ENCODE measurements around the gene LARP4B. TPM values are rescaled to one million over a fixed set of nuclear protein-coding genes. Genes with fewer than 3 reads are reported as not detected.

The LARP4B gene
- polyA plus RNA-seq, 1 of the 3 experiments (the other 2 are of a cell fraction): 23.3 TPM

- no peaks in the 10 kb centered on the region for H3K9me2 ChIP-seq
- H3K79me2 ChIP-seq (ENCODE audit: insufficient read depth): peaks cover 10% of the 10 kb centered on the region
- WGBS (ENCODE audit: low lambda C conversion rate): 100% methylated on average over 3 of the region's 12 CpGs
- no peaks in the 10 kb centered on the region for H3K9me3 ChIP-seq
- CTCF ChIA-PET: no interaction called here
- H4K20me1 ChIP-seq (ENCODE audit: insufficient read depth): no peaks in the 10 kb centered on the region
- no peak overlapping the region for H3K4me2 ChIP-seq
- no peak overlapping the region for H3K9ac ChIP-seq
- H3K36me3 ChIP-seq (replicated peaks in 1 of 2; ENCODE audit: control insufficient read depth in 1 of 2, insufficient read depth in 2 of 2, low read length in 1 of 2): peaks cover 51 to 89% of the 10 kb centered on the region in 2 experiments
- no peak overlapping the region for H2AFZ ChIP-seq (ENCODE audit: low read depth)
- no peaks in the 10 kb centered on the region for H3K27me3 ChIP-seq (ENCODE audit: insufficient read depth)
- TF ChIP-seq ZBTB33 (IDR thresholded peaks at IDR 0.05; ENCODE audit: borderline replicate concordance, low read depth) (no peak), YY1 (IDR thresholded peaks at IDR 0.05; ENCODE audit: low read depth) (no peak), ELF1 (IDR thresholded peaks at IDR 0.05) (no peak), SIN3A (IDR thresholded peaks at IDR 0.05; ENCODE audit: borderline replicate concordance, low read depth, low read length) (no peak), TAF1 (IDR thresholded peaks at IDR 0.05; ENCODE audit: borderline replicate concordance, low read depth, low read length) (no peak), CTCF (IDR thresholded peaks at IDR 0.05) (no peak), RCOR1 (IDR thresholded peaks at IDR 0.05; ENCODE audit: low read length) (no peak), POLR2AphosphoS5 (IDR thresholded peaks at IDR 0.05; ENCODE audit: low read depth, low read length) (no peak), GABPA (IDR thresholded peaks at IDR 0.05; ENCODE audit: low read depth) (no peak), RAD21 (IDR thresholded peaks at IDR 0.05; ENCODE audit: low read length) (no peak), USF1 (IDR thresholded peaks at IDR 0.05; ENCODE audit: borderline replicate concordance, low read depth) (no peak)
- DNase-seq: no peak
- POLR2A ChIA-PET: interaction anchor here (0.6 kb wide), 1 partner anchor 9 kb away, joined by 3 read pairs; no protein-coding TSS in a partner anchor
- H3F3A ChIP-seq (replicated peaks; ENCODE audit: insufficient read depth): no peaks in the 10 kb centered on the region
- no peak overlapping the region for H3K4me3 ChIP-seq (ENCODE audit: low read depth in 2 of 2, low read length in 1 of 2)
- H3K27ac ChIP-seq (ENCODE audit: low read depth in 2 of 2, low read length in 1 of 2): no peak overlapping the region
- peaks cover 0 to 2% of the 10 kb centered on the region in 2 experiments; a peak in 1 of 4 replicates for H3K4me1 ChIP-seq (ENCODE audit: control insufficient read depth in 1 of 2, insufficient read depth in 2 of 2, low read depth in 1 of 2, low read length in 1 of 2)
Observed at GRCh38 chr10:822197-822596, 109.3 kb downstream of the LARP4B start.

GRCh38 chr10:821322-821721, 110.2 kb downstream of the LARP4B start:
- POLR2A ChIA-PET: no interaction called here
- H3K4me2 ChIP-seq: no peak overlapping the region
- 98% methylated on average over 5 of the region's 5 CpGs for WGBS (ENCODE audit: low lambda C conversion rate)
- no peaks in the 10 kb centered on the region for H4K20me1 ChIP-seq (ENCODE audit: insufficient read depth)
- H3K9me3 ChIP-seq: no peaks in the 10 kb centered on the region
- CTCF ChIA-PET: no interaction called here
- H3F3A ChIP-seq (replicated peaks; ENCODE audit: insufficient read depth): no peaks in the 10 kb centered on the region
- H3K9me2 ChIP-seq: no peaks in the 10 kb centered on the region
- H3K36me3 ChIP-seq (replicated peaks in 1 of 2; ENCODE audit: control insufficient read depth in 1 of 2, insufficient read depth in 2 of 2, low read length in 1 of 2): peaks cover 49 to 94% of the 10 kb centered on the region in 2 experiments
- H3K4me3 ChIP-seq (ENCODE audit: low read depth in 2 of 2, low read length in 1 of 2): no peak overlapping the region
- H3K9ac ChIP-seq: no peak overlapping the region
- no peaks in the 10 kb centered on the region for H3K27me3 ChIP-seq (ENCODE audit: insufficient read depth)
- no peak for DNase-seq
- H3K27ac ChIP-seq (ENCODE audit: low read depth in 2 of 2, low read length in 1 of 2): no peak overlapping the region
- no peak overlapping the region for H2AFZ ChIP-seq (ENCODE audit: low read depth)
- peaks cover 5% of the 10 kb centered on the region; the same call in 1 of the 2 replicates for H3K79me2 ChIP-seq (ENCODE audit: insufficient read depth)
- H3K4me1 ChIP-seq (ENCODE audit: control insufficient read depth in 1 of 2, insufficient read depth in 2 of 2, low read depth in 1 of 2, low read length in 1 of 2): peaks cover 0 to 2% of the 10 kb centered on the region in 2 experiments; a peak in 1 of 4 replicates
- TF ChIP-seq REST (IDR thresholded peaks at IDR 0.05; ENCODE audit: low read depth, low read length) (no peak), RAD21 (IDR thresholded peaks at IDR 0.05; ENCODE audit: low read length) (no peak), NRF1 (IDR thresholded peaks at IDR 0.05; ENCODE audit: low read depth, low read length) (no peak), FOSL2 (IDR thresholded peaks at IDR 0.05; ENCODE audit: borderline replicate concordance, low read depth) (no peak), PBX3 (IDR thresholded peaks at IDR 0.05) (no peak), GATA2 (CRISPR knock-in tag; IDR thresholded peaks at IDR 0.05) (no peak), JUND (IDR thresholded peaks at IDR 0.05) (no peak), ZBTB33 (IDR thresholded peaks at IDR 0.05; ENCODE audit: borderline replicate concordance, low read depth) (no peak)
